Mesenteric fat pad (tissue), 1 donor: ENCODE measurements around the gene C22orf31. TPM values are rescaled to one million over a fixed set of nuclear protein-coding genes. Genes with fewer than 3 reads are reported as not detected.

Experiments
- DNase-seq: peaks from one replicate; pipeline ENCODE4 v3.0.0-alpha.2; 2020; ENCODE audit warnings: low spot score
- total RNA-seq: library from RNA; stranded (reverse); fragmentation: NEBNext Ultra II Directional; extraction: Animal tissue kit (Norgen Biotek cat#: 25700); gene quantifications from one replicate; pipeline ENCODE4 v1.2.1, GENCODE V29; 2021
- donor health status: DM: yes; HTN: yes; CAD: no.

The C22orf31 gene
- total RNA-seq, 1 donor from 2014 or later: not detected

GRCh38 chr22:29030016-29030617, 31.5 kb downstream of the C22orf31 start:
- DNase-seq: no peak

- no peak for DNase-seq
Measured at GRCh38 chr22:29029202-29030000, 32.2 kb downstream of the C22orf31 start.

DNA sequence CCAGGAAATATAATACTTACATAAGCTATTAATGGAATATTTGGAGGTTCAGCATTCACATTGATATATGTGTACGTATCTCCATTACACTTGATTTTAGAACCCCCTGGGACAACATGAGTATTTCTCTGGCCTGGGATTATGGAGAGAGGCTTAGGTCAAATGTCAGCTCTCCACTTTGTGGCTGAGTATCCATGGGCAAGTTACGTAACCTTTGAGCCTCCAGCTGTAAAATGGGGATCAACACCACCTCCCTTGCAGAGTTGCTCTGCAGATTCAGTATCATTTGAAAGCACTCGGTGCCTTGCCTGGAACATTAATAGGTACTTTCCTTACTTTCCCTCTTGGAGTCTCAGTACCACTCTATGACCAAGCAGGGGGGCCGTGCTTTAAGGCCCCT, 33.2 kb downstream of the C22orf31 start:
- DNase-seq: no peak

DNA sequence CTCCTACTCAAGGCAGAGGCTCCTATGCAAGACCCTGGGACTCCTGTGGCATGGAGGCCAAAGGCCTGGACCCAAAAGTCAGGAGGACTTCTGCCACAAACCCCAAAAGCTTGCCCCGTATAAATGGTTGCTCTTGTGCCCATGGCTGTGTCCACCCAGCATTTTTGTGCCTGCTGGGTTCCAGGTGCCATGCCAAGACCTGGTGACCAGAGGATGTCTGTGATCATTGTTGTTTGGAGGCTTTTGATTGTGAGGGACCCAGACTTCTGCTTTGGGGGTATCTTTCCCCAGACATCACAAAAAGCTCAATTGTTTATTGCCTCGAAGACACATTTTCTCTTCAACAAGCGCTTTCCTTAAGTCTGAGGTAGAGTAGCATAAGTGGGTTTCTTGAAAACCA, 35.1 kb downstream of the C22orf31 start:
- DNase-seq: no peak

- no peak for DNase-seq
Measured at GRCh38 chr22:29023172-29023796, 38.3 kb downstream of the C22orf31 start.

DNA sequence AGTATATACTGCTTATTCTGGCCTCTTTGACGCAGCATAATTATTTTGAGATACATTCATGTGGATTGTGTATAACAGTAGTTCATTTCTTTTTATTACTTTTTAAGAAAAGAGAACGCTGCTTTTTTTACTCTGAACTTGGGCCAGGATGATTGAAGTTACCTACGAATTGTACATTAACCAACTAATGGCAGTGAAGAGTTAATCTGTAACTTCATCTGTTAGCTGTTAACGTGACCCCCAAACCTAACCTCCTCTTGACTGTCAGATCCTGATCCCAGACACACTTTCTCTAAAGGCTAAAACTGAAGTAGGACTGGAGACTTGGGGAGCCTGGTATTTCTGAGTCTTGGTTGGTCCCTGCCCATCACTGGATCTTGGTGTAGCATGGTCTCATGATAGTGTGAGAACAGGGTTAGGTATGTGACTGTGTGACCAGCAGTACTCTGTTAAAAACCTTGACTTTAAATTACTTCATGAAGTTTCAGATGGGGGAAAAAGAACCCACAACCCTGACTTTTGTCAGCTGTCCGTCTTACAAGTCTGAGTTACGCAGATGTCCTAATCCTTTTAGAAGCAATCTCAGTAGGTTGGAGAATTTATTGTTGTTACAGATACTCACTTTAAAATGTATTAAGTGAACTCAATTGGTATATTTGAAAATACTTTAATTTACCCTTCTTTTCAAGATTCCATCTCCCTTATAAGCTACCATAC, 39.4 kb downstream of the C22orf31 start:
- no peak for DNase-seq

GRCh38 chr22:29018293-29019189, 43.1 kb downstream of the C22orf31 start:
- no peak for DNase-seq

GRCh38 chr22:29016067-29016938, 45.3 kb downstream of the C22orf31 start:
- no peak for DNase-seq

DNA sequence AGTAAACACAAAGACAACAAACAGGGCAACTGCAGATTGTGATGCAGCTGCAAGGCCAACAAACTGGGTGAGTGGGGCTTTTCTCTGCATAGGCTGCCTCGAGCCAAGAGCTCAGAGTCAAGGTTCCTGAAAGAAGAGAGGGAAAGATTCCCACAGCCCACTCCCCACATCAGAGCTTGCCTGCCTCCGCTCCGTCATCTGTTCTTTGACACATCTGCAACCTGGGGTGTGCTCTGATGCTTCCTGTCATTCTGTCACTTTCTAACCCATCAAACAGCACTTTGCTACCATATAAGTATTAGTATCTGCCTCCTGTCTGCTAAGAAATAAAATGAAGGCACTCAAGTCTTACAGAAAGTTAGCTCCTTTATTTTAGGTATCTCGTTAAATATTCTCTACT, 46.9 kb downstream of the C22orf31 start:
- DNase-seq: no peak

DNA sequence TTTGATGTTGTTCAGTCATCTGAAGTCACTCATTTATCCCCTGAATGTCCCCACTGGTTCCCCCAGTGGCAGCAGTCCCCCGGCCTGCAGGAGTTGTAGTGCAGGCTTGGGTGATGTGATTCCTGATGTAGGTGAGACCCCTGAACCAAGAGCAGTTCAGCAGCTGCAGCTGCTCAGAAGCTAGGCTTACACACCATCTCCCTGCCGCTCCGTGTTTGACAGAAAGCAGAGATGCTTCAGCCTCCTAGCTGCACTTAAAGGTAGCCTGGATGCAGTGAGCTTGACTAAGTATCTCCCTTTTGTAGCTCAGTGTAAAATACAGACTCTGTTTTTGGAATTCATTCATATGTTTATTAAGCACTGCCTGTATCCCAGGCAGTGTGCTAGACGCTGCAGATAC, 47.3 kb downstream of the C22orf31 start:
- DNase-seq: no peak

GRCh38 chr22:29012952-29013351, 48.7 kb downstream of the C22orf31 start:
- no peak for DNase-seq

- DNase-seq: no peak
Measured at GRCh38 chr22:29012101-29012433, 49.6 kb downstream of the C22orf31 start.

GRCh38 chr22:29011240-29012100, 50.2 kb downstream of the C22orf31 start:
- no peak for DNase-seq

DNA sequence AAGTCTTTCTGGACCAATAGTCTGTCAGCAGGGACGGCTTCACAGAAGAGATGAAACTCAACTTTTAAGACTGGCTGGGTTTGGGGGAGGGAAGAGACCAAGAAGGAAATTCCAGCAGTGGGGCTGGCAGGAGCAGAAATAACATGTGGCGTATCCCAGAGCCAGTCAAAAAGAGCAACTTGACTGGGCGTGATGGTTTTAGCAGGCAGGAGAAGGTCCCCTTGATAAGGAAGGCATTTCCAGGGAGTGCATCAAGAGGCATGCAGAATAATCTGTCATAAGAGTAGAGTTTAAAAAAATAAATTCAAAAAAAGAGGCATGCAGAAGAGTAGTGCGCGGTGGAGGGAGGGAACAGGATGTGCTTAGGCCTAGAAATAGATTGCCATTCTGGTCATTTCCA, 52.5 kb downstream of the C22orf31 start:
- DNase-seq: no peak

Other genes starting within 250 kb of the C22orf31 start
- gene ZNRF3, start 178.3 kb downstream of the C22orf31 start, total RNA-seq: 12.1 TPM
- gene KREMEN1, start 11.2 kb upstream of the C22orf31 start, total RNA-seq: 10.6 TPM
- 1.4 TPM for gene EMID1, start 144.1 kb upstream of the C22orf31 start, total RNA-seq
- 19.2 TPM for gene RHBDD3, start 206.2 kb upstream of the C22orf31 start, total RNA-seq
- 191 TPM for gene EWSR1, start 206.4 kb upstream of the C22orf31 start, total RNA-seq
- gene GAS2L1, start 244.8 kb upstream of the C22orf31 start, total RNA-seq: 36.2 TPM